ENCODE measurements around the gene CLIP1.
"Not testable (repeated sequence)": the region's sequence is repeated elsewhere in the genome, so short reads cannot be mapped to it uniquely, and the experiment has no call there.

CLIP1 gene

DNA sequence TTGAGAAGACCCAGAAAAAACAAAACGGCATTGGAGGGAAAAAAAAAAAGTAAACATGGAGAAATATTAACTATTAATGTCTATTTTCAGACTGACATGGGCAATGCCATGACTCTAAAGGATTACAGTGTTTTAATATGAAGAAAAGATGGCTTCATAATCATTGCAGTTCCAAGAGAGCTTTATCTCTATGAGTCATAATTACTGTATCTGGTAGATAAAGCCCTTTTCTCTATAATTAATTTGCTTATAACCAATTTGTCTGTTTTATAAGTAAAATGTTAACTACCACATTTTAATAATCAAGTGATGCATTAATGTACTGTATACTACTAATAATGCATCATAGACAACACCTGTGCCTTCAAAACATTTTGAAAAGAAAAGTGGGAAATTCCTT is 59.7 kb downstream of the CLIP1 start:
- DNase-seq (ENCODE audit: extremely low read depth in 1 of 2, low read depth in 1 of 2): no peak

DNA sequence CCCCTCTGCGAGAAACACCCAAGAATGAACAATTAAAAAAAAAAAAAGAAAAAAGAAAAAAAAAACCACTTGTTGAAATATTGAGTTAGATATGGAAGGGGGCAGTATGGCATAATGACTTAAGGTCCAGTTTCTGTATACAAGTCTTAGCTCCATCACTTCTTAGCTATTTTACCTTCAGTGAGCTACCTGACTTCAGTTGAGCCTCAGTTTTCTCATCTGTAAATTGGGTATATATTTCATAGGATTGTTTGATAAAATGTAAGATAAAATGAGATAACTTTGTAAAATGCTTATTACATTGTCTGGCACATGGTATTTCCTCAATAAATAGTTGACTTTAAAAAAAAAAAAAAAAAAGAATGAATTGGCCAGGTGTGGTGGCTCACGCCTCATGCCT is 64.1 kb downstream of the CLIP1 start:
- not testable (repeated sequence) for DNase-seq (ENCODE audit: extremely low read depth in 1 of 2, low read depth in 1 of 2)

DNA sequence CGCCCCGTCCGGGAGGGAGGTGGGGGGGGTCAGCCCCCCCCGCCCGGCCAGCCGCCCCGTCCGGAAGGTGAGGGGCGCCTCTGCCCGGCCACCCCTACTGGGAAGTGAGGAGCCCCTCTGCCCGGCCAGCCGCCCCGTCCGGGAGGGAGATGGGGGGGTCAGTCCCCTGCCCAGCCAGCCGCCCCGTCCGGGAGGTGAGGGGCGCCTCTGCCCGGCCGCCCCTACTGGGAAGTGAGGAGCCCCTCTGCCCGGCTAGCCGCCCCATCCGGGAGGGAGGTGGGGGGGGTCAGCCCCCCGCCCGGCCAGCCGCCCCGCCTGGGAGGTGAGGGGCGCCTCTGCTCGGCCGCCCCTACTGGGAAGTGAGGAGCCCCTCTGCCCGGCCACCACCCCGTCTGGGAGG is 64.9 kb downstream of the CLIP1 start:
- DNase-seq (ENCODE audit: extremely low read depth in 1 of 2, low read depth in 1 of 2): not testable (repeated sequence)

DNA sequence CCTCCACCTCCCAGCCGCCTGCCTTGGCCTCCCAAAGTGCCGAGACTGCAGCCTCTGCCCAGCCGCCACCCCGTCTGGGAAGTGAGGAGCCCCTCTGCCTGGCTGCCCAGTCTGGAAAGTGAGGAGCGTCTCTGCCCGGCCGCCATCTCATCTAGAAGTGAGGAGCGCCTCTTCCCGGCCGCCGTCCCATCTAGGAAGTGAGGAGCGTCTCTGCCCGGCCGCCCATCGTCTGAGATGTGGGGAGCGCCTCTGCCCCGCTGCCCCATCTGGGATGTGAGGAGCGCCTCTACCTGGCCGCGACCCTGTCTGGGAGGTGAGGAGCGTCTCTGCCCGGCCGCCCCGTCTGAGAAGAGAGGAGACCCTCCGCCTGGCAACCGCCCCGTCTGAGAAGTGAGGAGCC is 65.5 kb downstream of the CLIP1 start:
- not testable (repeated sequence) for DNase-seq (ENCODE audit: extremely low read depth in 1 of 2, low read depth in 1 of 2)

DNA sequence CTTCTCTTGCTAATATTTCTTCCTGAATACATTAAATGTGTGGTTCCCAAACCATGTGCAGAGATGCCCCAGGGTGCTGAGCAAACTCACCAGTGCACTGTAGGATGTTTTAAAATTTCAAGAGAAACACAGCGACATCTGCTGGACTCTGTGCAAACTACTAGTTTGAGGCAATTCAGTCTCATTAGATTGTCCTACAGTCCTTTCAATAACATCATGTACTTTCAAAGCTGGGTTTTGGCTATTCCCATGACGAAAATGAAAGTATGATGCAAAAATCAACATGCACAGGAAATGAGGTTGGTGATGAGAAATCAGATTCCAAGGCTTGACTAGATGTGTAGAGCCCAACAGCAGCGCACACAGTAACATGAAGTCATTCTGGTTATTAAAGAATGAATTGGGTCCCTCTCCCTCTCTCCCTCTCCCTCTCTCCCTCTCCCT is 66.3 kb downstream of the CLIP1 start:
- DNase-seq (ENCODE audit: extremely low read depth in 1 of 2, low read depth in 1 of 2): peak in 1 of 2 donors; percentile 31

DNA sequence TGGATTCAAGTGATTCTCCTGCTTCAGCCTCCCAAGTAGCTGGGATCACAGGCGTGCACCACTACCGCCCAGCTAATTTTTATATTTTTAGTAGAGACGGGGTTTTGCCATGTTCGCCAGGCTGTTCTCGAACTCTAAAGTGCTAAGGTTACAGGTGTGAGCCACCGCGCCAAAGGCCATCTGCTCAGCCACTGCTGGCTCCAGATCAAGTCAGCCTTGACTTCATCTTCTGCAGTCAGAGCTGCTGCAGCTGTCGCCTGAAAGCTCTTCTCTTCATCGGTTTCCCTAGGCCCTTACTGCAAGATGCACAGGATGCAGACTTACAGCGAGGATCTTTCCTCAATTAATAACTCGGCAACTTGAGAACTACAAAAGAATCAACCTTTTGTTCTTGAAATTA is 66.8 kb downstream of the CLIP1 start:
- DNase-seq (ENCODE audit: extremely low read depth in 1 of 2, low read depth in 1 of 2): no peak

DNA sequence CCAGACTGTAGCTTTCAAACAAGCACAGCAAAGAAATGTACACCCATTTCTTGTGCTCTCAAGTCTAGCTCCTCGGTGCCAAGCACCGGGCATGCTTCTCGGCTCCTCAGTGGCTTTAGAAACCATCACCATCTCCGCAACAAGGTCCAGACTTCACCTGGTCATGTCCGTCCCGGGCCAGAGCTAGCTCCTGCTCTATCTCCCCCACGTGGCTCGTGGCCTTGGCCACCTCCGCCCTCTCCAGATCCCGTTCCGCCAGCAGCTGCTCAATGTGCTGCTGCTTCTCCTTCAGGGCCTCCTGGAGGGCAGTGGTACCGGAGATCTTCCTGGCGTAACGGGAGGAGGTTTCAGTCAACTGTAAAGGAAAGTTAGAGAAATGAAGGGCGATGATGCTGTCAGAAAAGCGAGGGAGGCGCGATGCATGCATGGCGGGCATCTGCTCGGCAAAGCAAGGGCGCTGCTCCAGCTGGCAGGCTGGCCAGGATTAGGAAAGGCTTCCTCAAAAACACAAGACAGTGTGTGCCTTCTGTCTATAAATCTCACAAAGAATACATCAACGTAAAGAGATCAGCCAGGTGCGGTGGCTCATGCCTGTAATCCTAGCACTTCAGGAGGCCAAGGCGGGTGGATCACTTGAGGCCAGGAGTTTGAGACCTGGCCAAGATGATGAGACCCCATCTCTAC is 67.4 kb downstream of the CLIP1 start:
- DNase-seq (ENCODE audit: extremely low read depth in 1 of 2, low read depth in 1 of 2): no peak

DNA sequence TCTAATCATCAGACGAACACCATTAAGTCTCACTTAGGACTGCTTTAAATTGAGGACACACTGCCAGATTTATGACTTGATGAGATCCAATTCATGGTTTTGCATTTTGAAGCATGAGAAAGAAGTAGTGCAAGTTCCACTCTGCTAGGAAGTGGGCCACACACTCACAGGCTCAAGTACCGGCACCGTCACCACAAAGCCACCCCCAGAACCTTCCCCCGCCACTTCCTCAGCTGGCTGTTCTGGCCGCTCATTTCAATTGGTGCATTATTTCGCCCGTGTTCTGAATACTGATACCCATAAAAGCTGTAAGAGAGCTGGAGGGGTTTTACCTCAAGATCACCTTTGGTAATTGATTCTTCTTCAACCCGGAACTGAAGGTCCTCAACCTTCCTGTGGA is 70.1 kb downstream of the CLIP1 start:
- peak in 1 of 2 donors; percentile 6 for DNase-seq (ENCODE audit: extremely low read depth in 1 of 2, low read depth in 1 of 2)

DNA sequence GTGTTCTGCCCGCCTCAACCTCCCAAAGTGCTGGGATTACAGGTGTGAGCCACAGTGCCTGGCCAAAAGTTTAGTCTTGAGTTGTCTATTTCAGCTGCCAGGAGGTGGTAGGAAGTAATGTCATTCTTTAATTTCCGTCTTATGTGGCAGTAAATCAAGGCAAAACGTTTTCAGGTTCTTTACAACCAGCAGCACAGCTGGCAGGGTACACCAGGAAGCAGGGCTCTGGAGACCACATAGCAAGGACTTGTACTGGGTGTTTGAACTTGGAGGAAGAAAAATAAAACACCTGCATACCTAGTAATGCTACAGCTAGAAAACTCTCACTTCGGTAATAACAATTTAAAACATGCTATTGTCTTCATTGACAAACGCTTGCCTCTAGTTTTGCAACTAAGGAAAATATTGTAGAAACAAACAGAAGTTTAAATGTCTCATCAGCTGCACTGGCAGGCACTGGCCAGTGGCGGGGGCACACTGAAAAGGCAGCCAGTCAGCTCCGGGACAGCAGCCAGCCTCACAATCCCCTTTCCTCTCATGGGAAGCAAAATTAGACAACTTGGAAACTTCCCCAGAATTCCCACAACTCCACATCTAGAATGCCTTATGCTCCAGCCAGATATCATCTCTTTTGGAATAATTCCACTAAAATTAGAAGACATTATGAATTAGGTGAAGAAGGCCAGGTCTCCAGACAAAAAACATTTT is 72.2 kb downstream of the CLIP1 start:
- no peak for DNase-seq (ENCODE audit: extremely low read depth in 1 of 2, low read depth in 1 of 2)

DNA sequence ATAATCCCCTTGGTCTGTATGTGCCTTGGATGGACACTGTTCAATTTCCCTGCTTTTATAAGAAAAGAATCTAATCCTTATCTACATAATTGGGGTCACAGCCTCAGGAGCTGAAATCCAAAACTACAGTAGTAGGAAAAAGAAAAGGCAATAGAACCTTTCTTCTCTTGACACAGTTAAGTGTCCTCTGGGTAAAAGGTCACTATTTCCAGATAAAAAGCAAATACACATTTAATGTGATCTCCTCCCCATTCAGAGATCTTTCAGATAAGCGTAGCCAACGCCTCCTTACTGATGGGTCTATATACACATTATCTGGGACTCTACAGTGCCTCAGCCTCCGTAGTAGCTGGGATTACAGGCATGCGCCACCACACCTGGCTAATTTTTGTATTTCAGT is 73.4 kb downstream of the CLIP1 start:
- DNase-seq (ENCODE audit: extremely low read depth in 1 of 2, low read depth in 1 of 2): no peak

DNA sequence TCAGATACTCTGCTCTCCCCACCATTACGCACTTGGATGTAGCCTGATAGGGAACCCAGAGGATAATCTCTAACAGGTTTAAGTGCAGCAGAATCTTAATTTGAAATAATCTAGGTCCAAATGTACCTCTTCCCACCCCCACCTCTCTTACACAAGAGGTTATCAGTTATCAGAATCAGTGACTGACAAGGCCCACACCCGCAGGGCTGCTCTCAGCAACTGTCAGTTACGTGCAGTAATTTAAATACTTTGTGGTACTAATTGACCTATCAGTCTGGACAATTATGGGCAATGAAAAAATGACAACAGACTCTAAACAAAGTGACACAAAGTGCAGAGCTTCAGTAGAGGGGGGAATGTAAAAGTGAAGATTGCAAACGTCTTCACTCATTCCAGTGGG is 74.0 kb downstream of the CLIP1 start:
- no peak for DNase-seq (ENCODE audit: extremely low read depth in 1 of 2, low read depth in 1 of 2)

DNA sequence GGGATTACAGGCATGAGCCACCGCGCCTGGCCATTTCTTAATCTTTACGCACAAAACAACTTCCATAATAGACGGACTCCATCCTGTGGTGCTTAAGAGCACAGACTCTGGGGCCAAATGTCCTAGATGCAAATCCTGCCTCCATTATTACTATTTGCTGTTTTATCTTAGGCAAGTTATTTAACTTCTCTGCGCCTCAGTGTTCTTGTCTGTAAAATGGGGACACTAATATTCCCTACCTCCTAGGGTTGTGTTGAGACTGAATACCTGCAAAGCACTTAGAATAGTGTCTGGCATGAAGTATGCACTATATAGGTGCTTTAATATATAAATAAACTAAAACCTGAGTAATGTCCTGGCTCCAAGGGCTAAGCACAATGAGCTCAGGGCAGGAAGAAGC is 76.4 kb downstream of the CLIP1 start:
- DNase-seq (ENCODE audit: extremely low read depth in 1 of 2, low read depth in 1 of 2): no peak

DNA sequence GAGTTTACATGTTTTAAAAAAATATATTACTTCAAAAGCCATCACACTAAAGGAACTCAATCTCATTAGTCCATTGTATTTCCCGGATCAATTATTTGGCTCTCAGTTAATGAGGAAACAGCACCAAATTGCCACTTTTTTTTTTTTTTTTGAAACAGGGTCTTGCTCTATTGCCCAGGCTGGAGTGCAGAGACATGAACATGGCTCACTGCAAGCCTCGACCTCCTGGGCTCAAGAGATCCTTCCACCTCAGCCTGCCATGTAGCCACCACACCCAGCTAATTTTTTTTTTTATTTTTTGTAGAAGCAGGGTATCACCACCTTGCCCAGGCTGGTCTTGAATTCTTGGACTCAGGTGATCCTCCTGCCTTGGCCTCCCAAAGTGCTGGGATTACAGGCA is 77.4 kb downstream of the CLIP1 start:
- no peak for DNase-seq (ENCODE audit: extremely low read depth in 1 of 2, low read depth in 1 of 2)

DNA sequence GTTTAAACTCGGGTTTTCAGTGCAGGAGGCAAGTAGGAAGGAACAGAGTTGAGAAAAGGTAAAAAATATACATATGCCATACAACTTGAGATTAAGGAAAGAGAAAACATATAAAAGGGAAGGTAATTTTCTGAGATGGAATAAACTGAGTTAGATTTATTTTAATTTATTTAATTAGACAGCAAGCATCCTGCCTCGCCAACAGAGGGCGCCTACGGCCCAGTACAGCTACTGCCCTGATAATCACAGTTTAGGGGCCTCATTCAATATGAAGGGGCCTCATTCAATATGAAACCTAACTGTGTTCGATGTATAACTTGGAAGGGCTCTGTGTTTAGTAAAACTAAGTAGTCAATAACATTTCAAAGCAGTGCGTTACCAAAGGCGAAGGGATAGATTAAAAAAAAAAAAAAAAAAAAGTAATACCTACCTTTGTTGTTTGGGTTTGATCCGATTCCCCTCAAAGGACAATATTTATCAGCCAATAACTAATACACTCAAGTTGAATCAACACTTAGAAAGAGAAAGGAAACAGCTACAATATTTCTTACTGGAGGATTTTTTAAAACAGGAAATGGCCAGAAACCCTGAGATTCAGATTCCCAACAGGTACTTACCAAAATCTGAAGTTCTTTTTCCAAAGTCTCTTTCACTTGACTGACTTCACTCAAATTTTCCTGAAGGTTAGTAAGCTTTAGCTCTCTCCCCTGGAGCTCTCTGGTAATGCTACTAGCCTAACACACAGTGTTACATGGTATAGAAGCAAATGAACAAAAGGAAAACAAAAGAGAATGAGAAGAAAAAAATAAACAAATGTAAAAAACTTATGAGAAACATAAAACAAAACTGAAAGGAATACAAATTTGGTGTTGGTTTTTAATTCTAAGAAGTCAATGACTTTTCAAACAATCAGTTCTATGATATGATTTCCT is 86.2 kb downstream of the CLIP1 start:
- DNase-seq (ENCODE audit: extremely low read depth in 1 of 2, low read depth in 1 of 2): peak in 1 of 2 donors; percentile 26

DNA sequence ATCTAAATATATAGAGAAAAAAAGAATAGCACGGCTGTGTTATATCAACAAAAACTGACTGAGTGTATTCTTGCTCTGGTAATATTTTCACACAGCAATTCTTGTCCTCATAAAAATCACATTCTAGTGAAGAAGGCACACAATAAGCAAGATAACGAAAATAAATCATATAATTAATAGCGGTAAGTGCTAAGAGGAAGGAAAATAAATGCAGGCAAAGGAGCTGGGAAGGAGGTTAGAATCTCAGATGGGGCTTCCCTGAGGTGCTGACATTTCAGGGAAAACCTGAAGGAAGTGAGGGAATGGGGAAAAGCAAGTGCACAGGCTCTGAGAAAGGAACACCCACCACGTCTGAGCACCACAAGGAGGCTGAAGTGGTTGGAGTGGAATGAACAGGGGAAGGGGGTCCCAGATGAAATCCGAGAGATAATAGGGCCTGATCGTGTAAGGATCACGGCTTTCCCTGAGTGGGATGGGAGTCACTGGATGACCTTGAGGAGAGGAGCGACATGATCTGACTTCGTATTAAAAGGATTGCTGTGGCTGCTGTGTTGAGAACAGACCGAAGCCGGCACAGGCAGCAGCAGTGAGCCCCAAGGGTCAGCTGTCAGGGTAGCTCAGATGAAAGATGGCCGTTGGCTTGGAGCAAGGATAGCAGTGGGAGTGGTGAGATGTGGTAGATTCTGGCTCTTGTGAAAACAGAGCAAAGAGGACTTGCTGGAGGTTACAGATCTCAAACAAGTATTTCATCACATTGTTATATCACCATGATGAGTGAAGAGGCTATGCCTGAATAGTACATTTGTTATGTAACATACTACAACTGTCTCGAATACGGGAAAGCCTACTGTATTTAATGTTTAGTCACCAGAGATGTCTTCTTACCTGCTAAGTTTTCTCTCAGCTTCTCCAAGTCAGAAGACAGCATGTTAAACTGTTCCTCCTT is 89.1 kb downstream of the CLIP1 start:
- no peak for DNase-seq (ENCODE audit: extremely low read depth in 1 of 2, low read depth in 1 of 2)

DNA sequence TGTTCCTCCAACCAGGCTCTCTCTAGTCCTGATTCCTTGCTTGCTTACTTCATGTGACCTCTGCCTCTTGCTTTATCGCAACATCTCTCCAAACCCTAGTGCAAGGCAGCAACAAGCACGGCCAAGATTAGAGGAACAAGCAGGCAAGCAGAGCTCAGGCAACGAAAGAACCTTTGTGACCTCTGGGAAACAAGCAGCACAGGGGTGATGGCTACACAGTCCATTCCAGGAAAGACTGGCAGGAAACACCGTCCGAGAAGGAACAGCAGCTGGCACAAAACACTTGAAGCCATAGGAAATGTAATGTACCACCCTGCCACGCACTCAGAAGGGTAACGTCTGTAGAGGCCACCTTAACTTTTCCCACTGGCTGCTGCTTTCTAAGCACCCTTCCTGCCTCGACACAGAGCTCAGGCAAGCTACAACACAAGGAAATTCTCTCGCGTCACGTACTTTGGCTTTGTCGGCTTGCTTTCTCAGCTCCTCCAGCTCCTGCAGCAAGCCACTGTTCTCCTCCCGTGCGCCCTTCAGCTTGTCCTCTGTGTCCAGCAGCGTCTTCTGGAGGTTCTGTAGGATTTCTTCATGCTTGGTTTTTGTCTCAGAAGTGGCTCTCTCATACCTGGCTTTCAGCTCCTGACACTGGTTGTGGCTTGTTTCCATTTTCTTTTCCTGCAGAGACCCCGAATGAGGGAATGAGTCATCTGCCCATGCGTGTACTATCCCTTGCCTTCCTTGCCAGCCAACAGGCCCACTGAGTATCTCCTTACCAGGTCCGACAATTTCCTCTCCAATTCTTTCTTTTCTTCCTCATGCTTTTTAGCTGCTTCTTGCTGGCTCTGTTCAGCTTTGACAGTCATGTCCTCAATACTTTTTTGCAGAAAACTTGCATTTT is 94.7 kb downstream of the CLIP1 start:
- no peak for DNase-seq (ENCODE audit: extremely low read depth in 1 of 2, low read depth in 1 of 2)

DNA sequence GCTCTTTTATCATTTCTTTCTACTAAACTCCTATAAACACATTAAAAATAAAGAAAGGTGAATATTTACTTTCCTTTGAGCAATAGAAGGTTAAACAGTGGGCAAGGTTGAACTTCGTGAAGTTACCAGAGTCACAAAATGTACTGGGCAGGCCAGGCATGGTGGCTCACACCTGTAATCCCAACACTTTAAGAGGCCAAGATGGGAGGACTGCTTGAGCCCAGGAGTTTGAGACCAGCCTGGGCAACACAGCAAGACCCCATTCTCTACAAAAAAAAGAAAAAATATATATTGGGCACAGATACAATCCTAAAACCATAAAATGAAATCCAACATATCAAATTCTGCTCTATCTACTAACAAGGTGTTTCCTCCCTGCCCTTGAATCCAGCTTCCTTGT is 95.5 kb downstream of the CLIP1 start:
- DNase-seq (ENCODE audit: extremely low read depth in 1 of 2, low read depth in 1 of 2): no peak

DNA sequence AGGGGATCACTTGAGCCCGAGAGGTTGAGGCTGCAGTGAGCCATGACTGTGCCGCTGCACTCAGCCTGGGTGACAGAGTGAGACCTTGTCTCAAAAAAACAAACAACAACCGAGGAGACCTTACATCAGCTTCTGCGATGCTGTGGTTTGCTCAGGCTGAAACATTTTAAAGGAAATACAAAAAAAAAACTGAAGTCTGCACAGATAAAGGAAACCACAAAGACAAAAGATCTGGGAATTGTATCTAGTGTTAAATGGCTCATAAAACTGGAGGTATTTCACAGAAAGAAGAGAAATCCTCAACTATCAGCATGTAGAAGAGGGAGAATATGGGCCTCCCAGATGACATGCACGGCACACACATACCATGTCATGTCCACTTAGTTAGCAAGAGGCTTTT is 95.9 kb downstream of the CLIP1 start:
- DNase-seq (ENCODE audit: extremely low read depth in 1 of 2, low read depth in 1 of 2): no peak

DNA sequence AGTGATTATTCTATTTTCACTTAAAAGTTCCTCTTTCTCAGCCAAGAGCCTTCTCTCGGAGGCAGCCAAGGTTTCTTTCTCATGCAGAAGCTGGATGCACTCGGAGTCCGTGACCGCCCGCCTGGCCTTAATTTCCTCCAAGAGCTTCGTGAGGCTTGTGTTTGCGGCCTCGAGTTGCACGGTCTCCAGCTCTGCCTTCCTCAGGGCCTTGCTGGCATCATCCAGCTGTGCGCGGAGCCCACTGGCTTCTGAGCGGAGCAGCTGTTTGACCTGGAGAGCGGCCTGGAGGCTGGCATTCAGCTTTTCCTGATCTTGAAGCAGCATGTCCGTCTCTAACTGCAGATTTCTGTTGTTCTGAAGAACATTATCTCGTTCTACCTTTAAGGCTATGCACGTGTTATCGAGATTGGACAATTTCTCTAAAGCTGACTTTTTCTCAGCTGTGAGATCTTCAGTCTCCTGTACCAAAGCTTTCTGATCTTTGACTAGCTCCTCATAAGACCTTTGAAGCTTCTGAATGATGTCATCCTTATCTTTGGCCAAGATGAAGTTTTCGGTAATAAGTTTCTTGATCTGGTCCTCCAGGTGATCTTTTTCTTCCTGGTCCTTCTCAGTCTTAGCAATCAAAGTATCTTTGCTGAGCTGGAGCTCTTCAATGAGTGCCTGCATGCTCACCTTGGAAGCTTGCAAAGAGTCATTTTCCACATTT is 99.0 kb downstream of the CLIP1 start:
- DNase-seq (ENCODE audit: extremely low read depth in 1 of 2, low read depth in 1 of 2): no peak

All from stimulated activated CD8-positive, alpha-beta memory T cell treated with anti-CD3 and anti-CD28 coated beads, Interleukin-7, amount 100 ng/mL, for 48 hours (primary cell).